DMS53 treated with DMSO at 0.1 percent for 48 hours (cell line): Measurements from ENCODE around the gene ADAMTS12.
"Not testable (repeated sequence)": the region's sequence is repeated elsewhere in the genome, so short reads cannot be mapped to it uniquely, and the experiment has no call there.

Experiments
- DNase-seq: peaks from one replicate; lab custom pipeline; 2025; ENCODE audit not compliant: unreplicated experiment; lab: John Stamatoyannopoulos, UW

ADAMTS12 gene

GRCh38 chr5:33914844-33915243, 23.1 kb upstream of the ADAMTS12 start:
- DNase-seq: not testable (repeated sequence)

- DNase-seq: not testable (repeated sequence)
Measured at GRCh38 chr5:33906248-33906647, 14.5 kb upstream of the ADAMTS12 start.

- no peak for DNase-seq
Measured at GRCh38 chr5:33905381-33905780, 13.6 kb upstream of the ADAMTS12 start.

GRCh38 chr5:33903118-33903517, 11.3 kb upstream of the ADAMTS12 start:
- DNase-seq: no peak

DNA sequence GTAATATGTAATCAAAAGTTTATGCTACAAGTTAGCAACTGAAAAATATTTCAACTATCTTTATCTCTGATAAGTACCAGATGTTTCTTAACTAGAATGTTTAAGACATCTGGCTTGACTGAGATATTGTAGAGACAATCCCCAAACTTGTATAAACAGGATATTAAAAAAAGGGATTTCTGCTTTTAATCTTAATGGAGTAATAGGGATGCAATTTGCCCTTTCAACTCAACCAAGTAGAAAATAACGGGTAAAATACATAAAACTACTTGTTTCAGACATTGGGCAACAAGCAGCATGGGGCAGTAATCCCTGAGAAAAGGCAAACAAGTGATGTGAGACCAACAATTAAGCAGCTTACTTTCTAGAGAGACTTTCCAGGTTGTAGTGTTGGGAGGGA, 9.4 kb upstream of the ADAMTS12 start:
- DNase-seq: no peak

DNA sequence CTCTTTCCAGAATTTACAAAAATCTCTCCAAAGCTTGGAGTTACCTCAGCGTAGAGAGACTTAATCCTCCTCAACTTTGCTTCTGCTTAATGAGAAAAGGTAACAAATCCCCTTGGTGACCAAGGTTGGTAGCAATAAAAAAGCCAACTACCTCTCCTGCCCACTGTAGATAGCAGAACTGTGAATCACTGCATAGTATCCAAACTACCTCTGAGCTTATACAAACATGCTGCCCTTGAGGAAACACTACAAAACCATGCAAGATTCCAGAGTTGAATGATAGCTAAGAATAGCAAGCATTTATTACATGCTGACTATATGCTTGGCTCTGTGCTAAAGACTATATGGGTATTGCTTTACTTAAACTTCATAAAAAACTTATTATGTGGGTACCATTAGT, 2.8 kb upstream of the ADAMTS12 start:
- DNase-seq: no peak

GRCh38 chr5:33892620-33893137, 889 bp upstream of the ADAMTS12 start:
- no peak for DNase-seq

DNA sequence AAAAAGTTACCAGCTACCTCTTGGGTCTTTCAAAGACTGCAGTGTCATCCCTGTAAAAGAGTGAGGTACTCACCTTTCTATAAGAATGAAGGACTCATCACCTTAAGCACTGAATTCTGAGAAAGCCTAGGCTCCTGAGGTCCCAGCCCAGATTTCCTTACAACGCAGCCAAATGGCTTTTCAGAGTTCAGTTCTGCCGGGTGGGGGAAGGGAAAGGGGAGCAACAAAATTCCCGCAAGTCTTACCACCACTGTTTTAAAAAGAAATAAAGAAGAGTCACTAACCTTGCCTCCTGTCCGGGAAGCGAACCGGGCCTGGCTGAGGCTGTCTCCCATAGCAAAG, 373 bp downstream of the ADAMTS12 start:
- no peak for DNase-seq

DNA sequence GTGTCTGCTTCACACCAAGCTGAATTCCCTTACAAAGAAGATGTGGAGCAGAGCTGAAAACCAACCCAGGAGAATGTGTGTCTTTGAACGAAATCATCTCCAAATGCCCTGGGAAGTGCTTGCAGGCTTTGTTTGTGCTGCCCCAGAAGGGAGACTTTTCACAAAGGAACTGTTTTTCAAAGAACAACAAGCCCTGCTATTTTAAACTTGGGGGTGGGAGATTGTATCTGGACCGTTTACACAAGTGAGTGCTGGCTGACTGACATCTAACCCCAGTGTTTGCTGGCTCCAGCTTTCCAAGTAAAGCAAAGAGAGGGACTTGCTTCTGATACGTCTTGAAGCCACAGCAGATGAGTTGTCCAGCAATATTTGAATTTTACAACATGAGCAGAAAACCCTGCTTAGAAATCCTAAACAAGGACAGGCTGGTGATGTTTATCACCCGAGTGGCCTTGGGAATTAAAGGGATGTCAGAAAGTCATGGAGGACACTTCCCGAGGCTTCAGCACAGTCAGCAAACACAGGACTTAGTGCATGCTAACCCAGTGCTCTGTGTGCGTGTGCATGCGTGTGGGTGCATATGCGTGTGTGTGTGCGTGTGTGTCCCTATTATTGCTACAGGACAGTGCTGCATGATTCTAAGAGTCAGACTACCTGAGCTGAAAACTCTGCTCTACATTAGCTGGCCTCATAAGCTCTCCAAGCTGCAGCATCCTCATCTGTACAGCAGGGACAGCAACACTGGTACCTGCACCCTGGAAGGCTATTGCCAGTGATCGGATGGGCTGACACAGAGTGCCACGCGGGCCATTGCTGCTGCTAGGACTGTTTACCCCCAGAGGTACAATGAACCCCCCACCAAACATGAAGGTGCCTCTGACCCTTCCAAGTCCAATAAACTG, 1.4 kb downstream of the ADAMTS12 start:
- DNase-seq: no peak

DNA sequence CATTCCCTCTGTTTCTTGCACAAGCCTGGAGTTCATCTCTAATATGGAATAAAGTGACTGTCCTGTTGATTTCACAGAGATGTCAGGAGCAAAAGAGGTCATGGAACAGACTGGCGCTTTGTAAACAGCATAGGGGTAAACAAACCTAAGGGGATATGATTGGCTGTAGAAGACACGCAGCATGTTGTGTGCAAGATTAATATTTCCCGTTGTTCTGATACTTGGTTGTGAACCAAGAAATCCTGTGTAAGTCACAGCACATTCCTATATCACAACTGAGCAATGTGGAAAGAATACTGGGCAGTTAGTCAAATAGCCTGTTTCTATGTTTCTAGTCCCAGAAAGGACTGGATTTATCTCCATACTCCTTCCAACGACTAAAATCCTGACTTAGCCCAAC, 3.2 kb downstream of the ADAMTS12 start:
- DNase-seq: no peak

- DNase-seq: no peak
Measured at GRCh38 chr5:33887268-33887667, 4.5 kb downstream of the ADAMTS12 start.

GRCh38 chr5:33886283-33886682, 5.5 kb downstream of the ADAMTS12 start:
- no peak for DNase-seq

GRCh38 chr5:33885679-33886078, 6.1 kb downstream of the ADAMTS12 start:
- no peak for DNase-seq

DNA sequence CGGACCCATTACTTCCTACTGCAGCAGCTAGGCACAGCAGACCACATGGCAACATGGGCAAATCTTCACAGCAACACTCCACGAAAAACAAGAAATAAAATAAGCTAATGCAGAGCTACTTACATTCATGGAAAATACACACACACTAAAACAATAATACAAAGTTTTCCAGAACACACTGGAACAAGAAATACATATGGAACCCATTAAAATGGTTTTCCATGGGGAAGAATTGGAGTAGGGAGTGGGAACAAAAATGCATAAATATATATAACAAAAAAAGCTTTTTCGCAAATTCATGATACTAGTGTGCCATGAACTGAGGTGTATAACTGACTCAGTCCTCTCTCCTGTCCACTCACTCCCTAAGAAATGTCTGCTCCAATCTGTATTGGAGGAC, 8.3 kb downstream of the ADAMTS12 start:
- DNase-seq: no peak

DNA sequence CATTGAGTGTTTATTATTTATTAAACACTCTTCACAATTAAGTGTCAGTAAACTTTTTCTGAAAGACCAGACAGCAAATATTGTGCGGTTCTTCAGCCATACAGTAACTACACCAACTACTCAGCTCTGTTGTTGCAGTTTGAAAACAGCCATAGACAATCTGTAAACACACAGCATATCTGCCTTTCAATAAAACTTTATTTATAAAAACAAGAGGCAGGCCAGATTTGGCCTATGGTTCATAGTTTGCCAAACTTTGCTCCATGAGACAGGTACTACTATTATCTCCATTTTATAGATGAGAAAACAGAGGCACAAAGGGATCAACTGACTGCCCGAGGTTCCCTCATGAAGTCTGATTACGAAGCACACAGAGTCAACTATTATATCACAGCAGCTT, 11.5 kb downstream of the ADAMTS12 start:
- DNase-seq: no peak

GRCh38 chr5:33877449-33877848, 14.3 kb downstream of the ADAMTS12 start:
- no peak for DNase-seq

GRCh38 chr5:33867241-33867640, 24.5 kb downstream of the ADAMTS12 start:
- DNase-seq: no peak

- DNase-seq: not testable (repeated sequence)
Measured at GRCh38 chr5:33859177-33859576, 32.6 kb downstream of the ADAMTS12 start.

GRCh38 chr5:33857037-33857436, 34.8 kb downstream of the ADAMTS12 start:
- DNase-seq: no peak

- DNase-seq: no peak
Measured at GRCh38 chr5:33855396-33855795, 36.4 kb downstream of the ADAMTS12 start.

- DNase-seq: no peak
Measured at GRCh38 chr5:33854733-33855151, 37.0 kb downstream of the ADAMTS12 start.

GRCh38 chr5:33852837-33853236, 39.0 kb downstream of the ADAMTS12 start:
- no peak for DNase-seq

DNA sequence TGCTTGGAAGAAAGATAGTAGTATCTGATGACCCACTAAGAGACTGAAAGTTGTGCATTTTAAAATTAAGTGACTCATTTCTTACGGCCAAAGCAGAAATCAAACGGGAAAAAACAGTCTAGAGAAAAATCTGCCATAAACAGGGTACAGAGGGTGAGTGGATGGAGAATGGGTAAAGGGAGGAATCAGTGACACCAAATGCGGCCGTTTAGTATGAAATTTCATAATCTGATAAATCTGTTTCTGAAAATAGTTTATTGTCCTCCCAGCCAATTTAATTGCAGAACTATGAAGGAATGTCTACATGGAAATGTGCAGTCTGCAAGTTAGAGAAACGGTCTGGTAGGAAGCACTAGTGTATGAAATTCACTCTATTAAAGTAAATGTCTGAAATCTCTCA, 39.5 kb downstream of the ADAMTS12 start:
- DNase-seq: no peak
